Loucy (cell line): Measurements from ENCODE around the gene ATP11B.
A peak's percentile ranks its signal among the peaks of the same experiment; 100 is the strongest.

Experiments
- H2AFZ ChIP-seq: fragments of 200-600 bp; sonication (generic); 2 replicates; pipeline ENCODE4 v1.6.0; 2016; ENCODE audit warnings: antibody characterized with exemption, mild to moderate bottlenecking, low read length, moderate library complexity
- H3F3A ChIP-seq: fragments of 200-600 bp; 2 replicates; pipeline ENCODE4 v1.6.0; 2016; ENCODE audit warnings: antibody characterized with exemption, low read depth, mild to moderate bottlenecking
- H3K27me3 ChIP-seq: fragments of 200-600 bp; sonication (generic); 2 replicates; pipeline ENCODE4 v1.6.1; 2014; ENCODE audit warnings: low read length, mild to moderate bottlenecking; ENCODE audit not compliant: insufficient read depth, poor library complexity, severe bottlenecking
- H3K36me3 ChIP-seq: fragments of 200-600 bp; sonication (generic); 2 replicates; pipeline ENCODE4 v1.6.1; 2016; ENCODE audit warnings: low read length; ENCODE audit not compliant: insufficient read depth
- H3K4me1 ChIP-seq: fragments of 200-600 bp; sonication (generic); 2 replicates; pipeline ENCODE4 v1.5.1; 2014; ENCODE audit warnings: low read length, mild to moderate bottlenecking; ENCODE audit not compliant: insufficient read depth, poor library complexity, severe bottlenecking
- H3K4me2 ChIP-seq: fragments of 200-600 bp; sonication (generic); 2 replicates; pipeline ENCODE4 v1.6.0; 2014; ENCODE audit warnings: antibody characterized with exemption, low read length, low read depth, mild to moderate bottlenecking; ENCODE audit not compliant: poor library complexity, severe bottlenecking
- H3K4me3 ChIP-seq: fragments of 200-600 bp; sonication (generic); 2 replicates; pipeline ENCODE4 v1.5.1; 2014; ENCODE audit warnings: low read length, mild to moderate bottlenecking, mixed read lengths; ENCODE audit not compliant: poor library complexity, severe bottlenecking
- H3K79me2 ChIP-seq: fragments of 200-600 bp; sonication (generic); 2 replicates; pipeline ENCODE4 v1.6.1; 2014; ENCODE audit warnings: low read length; ENCODE audit not compliant: insufficient read depth
- H3K9ac ChIP-seq: fragments of 200-600 bp; sonication (generic); 2 replicates; pipeline ENCODE4 v1.6.0; 2014; ENCODE audit warnings: mild to moderate bottlenecking, low read depth, low read length, moderate library complexity; ENCODE audit not compliant: poor library complexity, severe bottlenecking
- H3K9me2 ChIP-seq: fragments of 200-600 bp; sonication (generic); replicated peaks from 2 replicates; pipeline ENCODE4 v1.6.1; 2016; ENCODE audit warnings: low read depth, low read length, mixed read lengths
- H3K9me3 ChIP-seq: fragments of 200-600 bp; sonication (generic); 2 replicates; pipeline ENCODE4 v1.6.1; 2014; ENCODE audit warnings: mild to moderate bottlenecking, antibody characterized with exemption, low read length, low read depth; ENCODE audit not compliant: insufficient read depth
- H4K20me1 ChIP-seq: fragments of 200-600 bp; sonication (generic); 2 replicates; pipeline ENCODE4 v1.6.0; 2014; ENCODE audit warnings: antibody characterized with exemption, low read length, mild to moderate bottlenecking; ENCODE audit not compliant: insufficient read depth, poor library complexity, severe bottlenecking
- CTCF ChIP-seq: fragments of 200-600 bp; sonication (generic); conservative IDR thresholded peaks from 2 replicates; pipeline ENCODE4 v1.5.1; 2014; ENCODE audit warnings: mild to moderate bottlenecking, antibody characterized with exemption, low read length
- EZH2phosphoT487 ChIP-seq: fragments of 200-600 bp; IDR thresholded peaks from 2 replicates; pipeline ENCODE4 v1.6.1; 2018; ENCODE audit warnings: antibody characterized with exemption, mild to moderate bottlenecking, moderate library complexity, borderline replicate concordance

ATP11B gene

GRCh38 chr3:182967218-182968204 lies 174.2 kb downstream of the ATP11B start:
- H3K4me3 ChIP-seq = peak overlapping the region; percentile 41
- H3K36me3 ChIP-seq = peaks cover 21% of the 10 kb centered on the region
- no peaks in the 10 kb centered on the region for H3K27me3 ChIP-seq
- H4K20me1 ChIP-seq = peaks cover 80% of the 10 kb centered on the region
- peaks cover 99% of the 10 kb centered on the region for H3K79me2 ChIP-seq
- H3K9ac ChIP-seq = no peak overlapping the region
- TF ChIP-seq EZH2phosphoT487 (no peak), CTCF (no peak)
- peak overlapping the region; percentile 66 for H3K4me2 ChIP-seq
- no peaks in the 10 kb centered on the region for H3K9me2 ChIP-seq
- peaks cover 59% of the 10 kb centered on the region for H3K4me1 ChIP-seq
- no peaks in the 10 kb centered on the region for H3F3A ChIP-seq
- H3K9me3 ChIP-seq = no peaks in the 10 kb centered on the region
- H2AFZ ChIP-seq = no peak overlapping the region

GRCh38 chr3:182969277-182969676 lies 176.0 kb downstream of the ATP11B start:
- H3K4me2 ChIP-seq = peak overlapping the region; percentile 40

GRCh38 chr3:182969853-182970252 lies 176.5 kb downstream of the ATP11B start:
- Histone ChIP-seq H3K9me2 (no peaks in the 10 kb centered on the region), H3K9ac (no peak overlapping the region), H3K27me3 (no peaks in the 10 kb centered on the region), H2AFZ (no peak overlapping the region), H3K36me3 (peaks cover 3% of the 10 kb centered on the region), H4K20me1 (peaks cover 90% of the 10 kb centered on the region), H3K79me2 (peaks cover 99% of the 10 kb centered on the region), H3K4me1 (peaks cover 65% of the 10 kb centered on the region), H3K4me2 (peak overlapping the region; percentile 40), H3K4me3 (peak overlapping the region; percentile 17), H3K9me3 (no peaks in the 10 kb centered on the region), H3F3A (no peaks in the 10 kb centered on the region)
- TF ChIP-seq CTCF (no peak), EZH2phosphoT487 (no peak)

More at GRCh38 chr3:182969277-182969676, 176.0 kb downstream of the ATP11B start:
- no peak overlapping the region for H3K9ac ChIP-seq
- peaks cover 62% of the 10 kb centered on the region for H3K4me1 ChIP-seq
- H3F3A ChIP-seq = no peaks in the 10 kb centered on the region
- no peak for TF ChIP-seq CTCF
- TF ChIP-seq EZH2phosphoT487 = no peak
- no peaks in the 10 kb centered on the region for H3K9me2 ChIP-seq
- peaks cover 86% of the 10 kb centered on the region for H4K20me1 ChIP-seq
- H3K27me3 ChIP-seq = no peaks in the 10 kb centered on the region
- H3K79me2 ChIP-seq = peaks cover 99% of the 10 kb centered on the region
- H3K4me3 ChIP-seq = peak overlapping the region; percentile 17
- H2AFZ ChIP-seq = no peak overlapping the region
- H3K36me3 ChIP-seq = peaks cover 4% of the 10 kb centered on the region
- H3K9me3 ChIP-seq = no peaks in the 10 kb centered on the region
